H1 (cell line): ENCODE results near the gene KLK4. TPM values are rescaled to one million over a fixed set of nuclear protein-coding genes. Genes with fewer than 3 reads are reported as not detected.

Experiments used
- CTCF ChIA-PET: fragments of 300-600 bp; sonication (Branson Sonifier 250); formaldehyde crosslinking; loops from one replicate; lab custom pipeline; 2021; ENCODE audit not compliant: partially characterized antibody; lab: Charles Lee
- POLR2A ChIA-PET: fragments of 300-600 bp; sonication (Branson Sonifier 250); formaldehyde crosslinking; loops from one replicate; lab custom pipeline; 2021; ENCODE audit warnings: inconsistent platforms; ENCODE audit not compliant: partially characterized antibody; lab: Charles Lee
- DNase-seq, 2 experiments: peaks; one replicate each; pipeline versions ENCODE4 v3.0.0 to v3.0.0-alpha.2; 2010 to 2022; ENCODE audit warnings: low spot score in 2 of 2, low read depth in 1 of 2, mixed read lengths in 1 of 2
- FAIRE-seq: peaks from 2 replicates; lab custom pipeline; 2011; peaks lifted over from hg19 to GRCh38; lab: Jason Lieb, UNC
- H2AFZ ChIP-seq: 2 replicates; pipeline ENCODE4 v1.8.1; 2012; ENCODE audit warnings: low read length, inconsistent platforms
- H2AK5ac ChIP-seq: 2 replicates; pipeline ENCODE4 v1.6.1; 2013; ENCODE audit warnings: low read depth, low read length
- H2BK120ac ChIP-seq: replicated peaks from 2 replicates; pipeline ENCODE3; 2013; ENCODE audit warnings: low read depth, low read length, inconsistent platforms
- H2BK12ac ChIP-seq: 2 replicates; pipeline ENCODE4 v1.6.1; 2013; ENCODE audit warnings: low read depth, low read length
- H2BK15ac ChIP-seq: 2 replicates; pipeline ENCODE4 v1.6.1; 2013; ENCODE audit warnings: low read length
- H2BK20ac ChIP-seq: 2 replicates; pipeline ENCODE4 v1.6.1; 2013; ENCODE audit warnings: low read length
- H2BK5ac ChIP-seq: 2 replicates; pipeline ENCODE4 v1.6.1; 2013; ENCODE audit warnings: low read depth, low read length
- H3K14ac ChIP-seq: 2 replicates; pipeline ENCODE4 v1.6.1; 2013; ENCODE audit warnings: inconsistent platforms; ENCODE audit not compliant: insufficient read length
- H3K18ac ChIP-seq: 2 replicates; pipeline ENCODE4 v1.6.1; 2013; ENCODE audit warnings: low read length; ENCODE audit errors: extremely low read depth
- H3K23ac ChIP-seq: 2 replicates; pipeline ENCODE4 v1.6.1; 2013; ENCODE audit warnings: inconsistent platforms; ENCODE audit not compliant: insufficient read length
- H3K23me2 ChIP-seq: 2 replicates; pipeline ENCODE4 v1.6.1; 2013; ENCODE audit warnings: low read depth, low read length
- H3K27ac ChIP-seq: 2 replicates; pipeline ENCODE4 v1.6.1; 2011; ENCODE audit warnings: low read depth, low read length, inconsistent platforms
- H3K27me3 ChIP-seq, 4 experiments: replicated peaks in 1 of 4; 1 replicate in 1 of 4; 2 replicates in 3 of 4; pipeline versions ENCODE4 v1.6.1 to v1.8.1; 2011 to 2013; ENCODE audit warnings: low read length in 3 of 4, mild to moderate bottlenecking in 3 of 4, inconsistent platforms in 2 of 4, mixed read lengths in 2 of 4, moderate library complexity in 1 of 4; ENCODE audit not compliant: control insufficient read depth in 3 of 4, insufficient read depth in 3 of 4; ENCODE audit errors: extremely low read depth in 1 of 4
- H3K36me3 ChIP-seq, 4 experiments: 2 replicates each; pipeline versions ENCODE4 v1.6.1 to v1.8.1; 2011 to 2013; ENCODE audit warnings: mild to moderate bottlenecking in 4 of 4, low read length in 3 of 4, moderate library complexity in 2 of 4, control low read depth in 1 of 4, inconsistent platforms in 1 of 4; ENCODE audit not compliant: insufficient read depth in 4 of 4, control insufficient read depth in 2 of 4
- H3K4ac ChIP-seq: replicated peaks from 2 replicates; pipeline ENCODE3; 2013; ENCODE audit warnings: low read length, low read depth, mixed read lengths, inconsistent platforms; ENCODE audit not compliant: insufficient read length
- H3K4me1 ChIP-seq, 4 experiments: replicated peaks in 1 of 4; 1 replicate in 1 of 4; 2 replicates in 3 of 4; pipeline versions ENCODE4 v1.6.1 to v1.8.1; 2011 to 2013; ENCODE audit warnings: low read length in 3 of 4, inconsistent platforms in 2 of 4, mixed read lengths in 1 of 4; ENCODE audit not compliant: insufficient read depth in 4 of 4, control insufficient read depth in 3 of 4
- H3K4me2 ChIP-seq, 2 experiments: 2 replicates each; pipeline versions ENCODE4 v1.6.1 to v1.8.1; 2011 to 2013; ENCODE audit warnings: low read depth in 2 of 2, low read length in 2 of 2, control low read depth in 1 of 2, inconsistent platforms in 1 of 2, mild to moderate bottlenecking in 1 of 2; ENCODE audit not compliant: insufficient read depth in 1 of 2
- H3K4me3 ChIP-seq, 4 experiments: fragments of 200-600, 300-600 bp in 1 of 4; sonication (generic), shearing (Covaris generic), sonication (Bioruptor Twin) in 1 of 4; 2 replicates each; pipeline versions ENCODE4 v1.5.1 to v1.8.1; 2011 to 2016; ENCODE audit warnings: low read length in 4 of 4, low read depth in 3 of 4, control low read depth in 2 of 4, inconsistent platforms in 2 of 4, mild to moderate bottlenecking in 2 of 4, mixed read lengths in 1 of 4, moderate library complexity in 1 of 4; ENCODE audit not compliant: insufficient read depth in 2 of 4; ENCODE audit errors: extremely low read depth in 1 of 4
- H3K56ac ChIP-seq: replicated peaks from 2 replicates; pipeline ENCODE3; 2013; ENCODE audit warnings: low read depth, mild to moderate bottlenecking, mixed read lengths, low read length, inconsistent platforms; ENCODE audit not compliant: insufficient read length
- H3K79me1 ChIP-seq: 2 replicates; pipeline ENCODE4 v1.6.1; 2013; ENCODE audit warnings: low read depth, low read length, control low read depth
- H3K79me2 ChIP-seq, 2 experiments: 2 replicates each; pipeline versions ENCODE4 v1.6.1 to v1.8.1; 2012 to 2013; ENCODE audit warnings: low read length in 2 of 2, mild to moderate bottlenecking in 2 of 2, inconsistent platforms in 1 of 2; ENCODE audit not compliant: insufficient read depth in 2 of 2, control insufficient read depth in 1 of 2
- H3K9ac ChIP-seq, 4 experiments: replicated peaks in 1 of 4; 1 replicate in 1 of 4; 2 replicates in 3 of 4; pipeline versions ENCODE4 v1.6.1 to v1.8.1; 2011 to 2013; ENCODE audit warnings: low read depth in 3 of 4, low read length in 3 of 4, control low read depth in 2 of 4, mild to moderate bottlenecking in 2 of 4, moderate library complexity in 2 of 4, inconsistent platforms in 1 of 4; ENCODE audit errors: extremely low read depth in 1 of 4
- H3K9me3 ChIP-seq, 2 experiments: 2 replicates each; pipeline versions ENCODE4 v1.6.1 to v1.8.1; 2012 to 2013; ENCODE audit warnings: mild to moderate bottlenecking in 2 of 2, moderate library complexity in 2 of 2, control low read depth in 1 of 2, inconsistent platforms in 1 of 2, low read depth in 1 of 2, low read length in 1 of 2, mixed read lengths in 1 of 2; ENCODE audit not compliant: insufficient read depth in 2 of 2
- H4K20me1 ChIP-seq, 2 experiments: replicated peaks in 1 of 2; 2 replicates each; pipeline versions ENCODE3 to v1.8.1; 2011 to 2013; ENCODE audit warnings: inconsistent platforms in 2 of 2, low read length in 2 of 2, mild to moderate bottlenecking in 1 of 2; ENCODE audit not compliant: insufficient read depth in 2 of 2, control insufficient read depth in 1 of 2
- H4K5ac ChIP-seq: 2 replicates; pipeline ENCODE4 v1.6.1; 2013; ENCODE audit warnings: low read length, low read depth, mixed read lengths, inconsistent platforms; ENCODE audit not compliant: insufficient read length
- H4K8ac ChIP-seq: 2 replicates; pipeline ENCODE4 v1.8.0; 2013; ENCODE audit warnings: mild to moderate bottlenecking, moderate library complexity, low read length, inconsistent platforms; ENCODE audit not compliant: insufficient read depth; ENCODE audit errors: extremely low read depth
- H4K91ac ChIP-seq: replicated peaks from 2 replicates; pipeline ENCODE3; 2013; ENCODE audit warnings: low read length, mixed read lengths, inconsistent platforms; ENCODE audit not compliant: insufficient read length
- NRF1 ChIP-seq: IDR thresholded peaks from 2 replicates; pipeline ENCODE4 v1.6.1; 2011; ENCODE audit warnings: mild to moderate bottlenecking, low read depth, low read length, improper control_type of control experiment
- RNF2 ChIP-seq: fragments of 200-900, 300-1000 bp; sonication (generic); IDR thresholded peaks from 2 replicates; pipeline ENCODE4 v1.7.1; 2016; ENCODE audit warnings: borderline replicate concordance, low read depth, mild to moderate bottlenecking, antibody characterized with exemption, low read length; ENCODE audit not compliant: poor library complexity, severe bottlenecking; ENCODE audit errors: missing control alignments
- WGBS, 2 experiments: shearing (Covaris generic) in 1 of 2; methylation state at CpG; one replicate each; pipeline versions ENCODE4 v1.1.6 to v1.1.7; 2013 to 2015; ENCODE audit warnings: low lambda C conversion rate in 2 of 2, mixed read lengths in 2 of 2, inconsistent platforms in 1 of 2, low coverage in 1 of 2, missing lambda C conversion rate in 1 of 2; ENCODE audit not compliant: insufficient replicate concordance in 2 of 2, insufficient coverage in 1 of 2, insufficient read length in 1 of 2; ENCODE audit errors: extremely low coverage in 1 of 2, missing lambda C conversion rate in 1 of 2; 5-methylcytosine and 5-hydroxymethylcytosine counted together
- polyA plus RNA-seq, 7 experiments: library from polyadenylated mRNA; depleted of rRNA in 3 of 7; stranded (reverse) in 5 of 7; unstranded in 2 of 7; fragments of >200 nt in 5 of 7; fragments of 200-250 nt in 2 of 7; gene quantifications; 1 replicate in 5 of 7; 2 replicates in 1 of 7; 4 replicates in 1 of 7; pipeline versions ENCODE4 v1.2.1 to v1.2.3, GENCODE V29; 2011 to 2013; ENCODE audit warnings: missing spikeins in 2 of 7, mixed read lengths in 2 of 7
- total RNA-seq: library from RNA; stranded (reverse); fragmentation: NEBNext Ultra II Directional; extraction: Animal tissue kit (Norgen Biotek cat#: 25700); gene quantifications from 2 replicates; pipeline ENCODE4 v1.2.1, GENCODE V29; 2021

KLK4 gene
- total and polyA plus RNA-seq, 2 of the 8 experiments (the other 6 are each of a cell fraction or from before 2014, with no cell fraction given) = 0.44 TPM; not detected in 1

DNA sequence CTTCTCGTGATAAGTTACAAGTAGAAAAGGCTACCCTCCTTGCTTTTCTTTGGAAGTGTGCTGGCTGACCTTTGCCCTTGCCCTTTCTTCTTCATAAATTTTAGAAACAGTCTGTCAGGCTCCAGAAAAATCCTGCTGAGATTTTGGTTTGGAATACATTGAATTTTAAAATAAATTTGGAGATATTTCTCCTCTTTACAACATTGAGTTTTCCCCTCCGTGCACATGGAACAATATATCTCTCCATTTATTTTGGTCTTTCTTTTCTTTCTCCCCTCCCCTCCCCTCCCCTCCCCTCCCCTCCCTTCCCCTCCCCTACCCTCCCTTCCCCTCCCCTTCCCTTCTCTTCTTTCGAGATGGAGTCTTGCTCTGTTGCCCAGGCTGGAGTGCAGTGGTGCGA, 8.6 kb downstream of the KLK4 start:
- FAIRE-seq = no peak
- CTCF ChIA-PET = no interaction called here
- no peak for TF ChIP-seq NRF1
- no peak for TF ChIP-seq RNF2

More for the DNA sequence above, 8.6 kb downstream of the KLK4 start:
- Histone ChIP-seq H2BK12ac (no peak overlapping the region), H3K79me2 (no peaks in the 10 kb centered on the region), H3K18ac (no peak overlapping the region), H2BK15ac (no peak overlapping the region), H2AFZ (no peak overlapping the region), H3K4me1 (0 out of 7 replicates have a peak, but pooled peaks cover 0 to 5% (median 0%) of the 10 kb centered on the region in 4 experiments), H2BK5ac (no peak overlapping the region), H3K27ac (no peak overlapping the region), H2BK120ac (no peak overlapping the region), H3K9me3 (no peaks in the 10 kb centered on the region), H3K27me3 (peaks cover 0 to 3% (median 0%) of the 10 kb centered on the region in 4 experiments; a peak in 1 of 7 replicates), H3K4me2 (no peak overlapping the region), H3K23me2 (no peaks in the 10 kb centered on the region), H2AK5ac (no peak overlapping the region), H3K23ac (no peak overlapping the region), H3K14ac (no peak overlapping the region), H2BK20ac (no peak overlapping the region), H3K56ac (no peak overlapping the region), H3K4ac (no peak overlapping the region), H3K79me1 (no peaks in the 10 kb centered on the region), H4K8ac (no peak overlapping the region), H4K5ac (no peak overlapping the region), H4K20me1 (no peaks in the 10 kb centered on the region), H3K9ac (no peak overlapping the region), H4K91ac (no peak overlapping the region), H3K4me3 (no peak overlapping the region), H3K36me3 (no peaks in the 10 kb centered on the region)
- POLR2A ChIA-PET = no interaction called here
- no peak for DNase-seq
- WGBS, 2 experiments = 47% methylated on average over 4 of the region's 4 CpGs; no CpG with 5 or more reads in 1 of the 2 experiments
